Adrenal gland (tissue), 5 donors: ENCODE measurements around the gene LRRC71.

ENCODE experiments used
- CTCF ChIP-seq, 6 experiments: fragments of 450-650 bp in 4 of 6; fragments of 200-600 bp in 2 of 6; sonication (generic) in 1 of 6; IDR thresholded peaks; 1 replicate in 5 of 6; 2 replicates in 1 of 6; pipeline versions ENCODE4 v1.5.1 to v1.8.0; 2016 to 2021; ENCODE audit warnings: antibody characterized with exemption in 6 of 6, mild to moderate bottlenecking in 2 of 6, moderate library complexity in 1 of 6
- POLR2A ChIP-seq, 2 donors: fragments of 450-650 bp; IDR thresholded peaks; one replicate each; pipeline ENCODE4 v1.6.1; 2017; ENCODE audit warnings: antibody characterized with exemption in 2 of 2, mild to moderate bottlenecking in 2 of 2, moderate library complexity in 1 of 2
- donor health status: DM: no; HTN: no; CAD: no.

- peak; percentile 77 to 89 (median 82) for TF ChIP-seq CTCF (IDR thresholded peaks at IDR 0.05)
- TF ChIP-seq POLR2A (IDR thresholded peaks at IDR 0.05), result no peak
These were observed 28.0 kb upstream of the LRRC71 start for GRCh38 chr1:156892190-156893047.
